Dendritic cell treated with granulocyte-macrophage colony-stimulating factor and Interleukin-4, amounts not matched to agents 40 ng/mL and 50 ng/mL, for 4 days (primary cell): ENCODE data around the gene RRBP1.

ENCODE experiments used
- H3K27ac Mint-ChIP-seq: one replicate; pipeline ENCODE4 v1.8.0; 2022; ENCODE audit warnings: mild to moderate bottlenecking, mixed read lengths
- H3K27me3 Mint-ChIP-seq: one replicate; pipeline ENCODE4 v1.8.0; 2022; ENCODE audit warnings: mild to moderate bottlenecking, mixed read lengths
- H3K36me3 Mint-ChIP-seq: one replicate; pipeline ENCODE4 v1.8.0; 2022; ENCODE audit warnings: low read depth, mixed read lengths
- H3K4me1 Mint-ChIP-seq: one replicate; pipeline ENCODE4 v1.8.0; 2022; ENCODE audit warnings: low read depth, mixed read lengths
- H3K4me3 Mint-ChIP-seq: one replicate; pipeline ENCODE4 v1.8.0; 2022; ENCODE audit warnings: mild to moderate bottlenecking, moderate library complexity, mixed read lengths
- H3K9me3 Mint-ChIP-seq: one replicate; pipeline ENCODE4 v1.8.0; 2022; ENCODE audit warnings: mixed read lengths
- intact Hi-C: fragments of 100-400 bp; cut with micrococcal nuclease; formaldehyde crosslinking; loops from one replicate; pipeline ENCODE4 v1.15.0; 2022

Gene RRBP1

DNA sequence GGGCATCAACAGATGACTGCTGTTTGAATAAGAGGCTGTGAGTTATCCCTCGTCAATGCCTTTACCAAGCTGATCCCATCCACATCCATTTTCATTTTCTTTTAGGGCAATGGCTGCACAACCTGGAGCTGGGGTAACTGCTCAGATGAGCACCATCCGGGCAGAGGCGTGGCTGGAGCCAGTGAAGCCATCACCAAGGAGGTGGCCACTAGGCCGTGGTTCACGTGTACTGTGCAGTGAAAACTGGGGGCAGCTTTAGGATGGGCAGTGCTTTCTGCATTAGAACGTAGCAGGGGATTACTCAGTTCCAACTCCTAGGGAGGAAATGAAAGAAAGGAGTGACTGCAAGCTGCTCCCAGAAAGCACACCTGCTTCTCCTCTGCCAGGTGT is 51.2 kb downstream of the RRBP1 start:
- no peak overlapping the region for H3K27ac Mint-ChIP-seq
- H3K27me3 Mint-ChIP-seq = no peaks in the 10 kb centered on the region
- no peaks in the 10 kb centered on the region for H3K9me3 Mint-ChIP-seq
- intact Hi-C loops = no loop called here
- H3K36me3 Mint-ChIP-seq = peaks cover 91% of the 10 kb centered on the region
- no peak overlapping the region for H3K4me3 Mint-ChIP-seq
- peaks cover 59% of the 10 kb centered on the region for H3K4me1 Mint-ChIP-seq

DNA sequence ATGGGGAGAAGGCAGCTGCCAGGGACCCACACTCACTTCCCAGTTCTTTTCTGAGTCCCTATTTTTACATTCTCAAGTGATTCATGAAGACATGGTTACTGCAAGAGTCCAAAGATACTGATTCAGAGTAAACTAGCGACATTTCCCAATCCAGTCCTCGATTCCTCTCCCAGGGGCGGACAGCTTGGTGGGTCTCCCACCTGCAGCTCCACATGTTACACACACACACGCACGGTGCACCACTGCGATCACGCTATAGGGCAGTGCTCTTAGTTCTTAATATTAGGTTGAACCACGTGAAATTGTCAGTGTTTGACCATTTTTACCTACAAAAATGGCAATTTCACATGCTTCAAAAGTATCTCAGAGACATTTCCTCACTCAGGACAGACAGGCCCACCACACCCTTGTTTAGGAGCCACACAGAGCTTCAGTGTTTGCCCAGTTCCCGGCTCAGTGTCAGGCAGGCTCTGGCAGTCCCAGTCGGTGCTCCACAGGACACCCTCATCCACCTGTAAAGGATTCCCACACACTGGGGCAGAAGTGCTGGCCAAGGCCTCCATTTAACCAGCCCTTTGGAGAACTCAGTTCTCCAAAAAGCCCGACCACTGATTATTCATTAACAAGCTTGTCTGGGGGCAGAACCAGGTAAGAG is 51.8 kb downstream of the RRBP1 start:
- no peaks in the 10 kb centered on the region for H3K9me3 Mint-ChIP-seq
- H3K4me1 Mint-ChIP-seq = peaks cover 54% of the 10 kb centered on the region
- H3K4me3 Mint-ChIP-seq = no peak overlapping the region
- H3K27me3 Mint-ChIP-seq = no peaks in the 10 kb centered on the region
- H3K27ac Mint-ChIP-seq = no peak overlapping the region
- intact Hi-C loops = no loop called here
- H3K36me3 Mint-ChIP-seq = peaks cover 92% of the 10 kb centered on the region

DNA sequence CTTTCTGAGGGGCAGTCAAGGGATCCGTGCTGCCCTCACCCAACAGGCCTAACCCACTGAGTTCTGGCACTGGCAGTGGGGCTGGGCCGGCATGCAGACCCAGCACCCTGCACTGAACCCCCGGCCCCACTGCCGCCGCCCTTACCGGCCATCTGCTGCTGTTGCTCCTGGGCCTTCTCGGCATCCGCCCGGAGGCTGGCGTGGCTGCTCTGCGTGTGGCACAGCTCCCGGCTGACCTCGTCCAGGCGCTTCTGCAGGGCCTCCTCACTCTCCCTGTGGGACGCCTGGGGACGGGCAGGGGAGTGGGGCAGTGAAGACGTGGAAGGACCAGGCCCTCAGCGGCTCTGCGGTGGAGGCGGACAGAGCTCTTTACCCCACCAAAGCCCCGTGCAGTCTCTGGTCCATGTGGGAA is 52.4 kb downstream of the RRBP1 start:
- intact Hi-C loops = no loop called here
- H3K4me1 Mint-ChIP-seq = peaks cover 48% of the 10 kb centered on the region
- H3K9me3 Mint-ChIP-seq = no peaks in the 10 kb centered on the region
- peaks cover 98% of the 10 kb centered on the region for H3K36me3 Mint-ChIP-seq
- H3K4me3 Mint-ChIP-seq = no peak overlapping the region
- no peak overlapping the region for H3K27ac Mint-ChIP-seq
- H3K27me3 Mint-ChIP-seq = no peaks in the 10 kb centered on the region

DNA sequence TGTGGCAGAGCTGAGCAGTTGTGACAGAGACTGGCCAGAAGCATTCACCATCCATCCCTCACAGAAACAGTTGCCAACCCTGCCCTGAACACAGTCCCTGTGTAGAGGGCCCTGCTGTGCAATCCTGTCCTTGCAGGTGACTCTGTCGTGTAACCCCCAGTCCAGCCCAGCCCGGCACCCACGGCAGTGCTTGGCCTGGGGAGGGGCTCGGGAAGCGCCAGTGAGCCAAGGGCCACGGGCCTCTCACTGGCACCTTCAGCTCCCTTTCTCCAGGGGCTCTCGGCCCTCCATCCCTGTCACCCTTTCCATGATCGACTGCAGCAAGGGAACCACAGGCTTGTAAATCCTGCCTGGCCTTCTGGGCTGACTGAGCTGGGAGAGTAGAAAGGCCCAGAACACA is 53.0 kb downstream of the RRBP1 start:
- no peak overlapping the region for H3K27ac Mint-ChIP-seq
- H3K9me3 Mint-ChIP-seq = no peaks in the 10 kb centered on the region
- peaks cover 41% of the 10 kb centered on the region for H3K4me1 Mint-ChIP-seq
- H3K4me3 Mint-ChIP-seq = no peak overlapping the region
- H3K27me3 Mint-ChIP-seq = no peaks in the 10 kb centered on the region
- peaks cover 100% of the 10 kb centered on the region for H3K36me3 Mint-ChIP-seq
- intact Hi-C loops = no loop called here

DNA sequence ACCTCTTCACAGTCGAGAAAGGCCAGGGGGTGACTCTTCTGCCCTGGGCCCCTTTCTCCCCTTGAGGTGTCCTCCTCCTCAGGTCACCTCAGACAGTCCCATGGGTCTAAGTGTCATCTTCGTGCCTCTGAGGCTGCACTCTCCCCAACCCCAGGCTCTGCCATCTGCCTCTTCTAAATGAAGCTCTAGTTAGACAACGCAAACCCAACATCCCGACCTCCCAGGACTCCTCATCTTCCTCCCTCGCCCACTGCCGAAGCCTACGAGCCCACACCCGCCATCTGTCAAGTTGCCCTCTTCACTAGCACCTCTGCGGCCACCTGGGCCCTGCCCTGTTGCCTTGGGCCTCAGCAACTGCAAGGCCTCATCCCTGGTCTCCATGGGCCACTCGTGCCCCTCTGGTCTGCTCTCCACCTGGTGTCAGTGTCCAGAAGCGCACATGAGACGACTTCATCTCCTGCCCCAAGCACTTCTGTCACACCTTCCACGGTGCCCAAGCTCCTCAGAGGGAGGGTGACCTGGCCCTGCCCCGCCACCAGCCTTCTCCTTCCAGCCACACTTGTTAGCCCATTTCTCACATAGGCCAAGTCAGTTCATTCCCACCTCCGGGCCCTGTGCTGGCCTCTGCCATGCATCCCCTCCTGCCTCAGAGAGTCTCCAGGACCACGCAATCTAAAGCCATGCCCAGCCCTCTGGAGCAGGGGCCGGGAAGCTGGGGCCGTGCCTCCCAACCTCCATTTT is 53.8 kb downstream of the RRBP1 start:
- peak overlapping the region; percentile 33 for H3K27ac Mint-ChIP-seq
- no peak overlapping the region for H3K4me3 Mint-ChIP-seq
- peaks cover 34% of the 10 kb centered on the region for H3K4me1 Mint-ChIP-seq
- peaks cover 100% of the 10 kb centered on the region for H3K36me3 Mint-ChIP-seq
- intact Hi-C loops = no loop called here
- H3K27me3 Mint-ChIP-seq = no peaks in the 10 kb centered on the region
- no peaks in the 10 kb centered on the region for H3K9me3 Mint-ChIP-seq

DNA sequence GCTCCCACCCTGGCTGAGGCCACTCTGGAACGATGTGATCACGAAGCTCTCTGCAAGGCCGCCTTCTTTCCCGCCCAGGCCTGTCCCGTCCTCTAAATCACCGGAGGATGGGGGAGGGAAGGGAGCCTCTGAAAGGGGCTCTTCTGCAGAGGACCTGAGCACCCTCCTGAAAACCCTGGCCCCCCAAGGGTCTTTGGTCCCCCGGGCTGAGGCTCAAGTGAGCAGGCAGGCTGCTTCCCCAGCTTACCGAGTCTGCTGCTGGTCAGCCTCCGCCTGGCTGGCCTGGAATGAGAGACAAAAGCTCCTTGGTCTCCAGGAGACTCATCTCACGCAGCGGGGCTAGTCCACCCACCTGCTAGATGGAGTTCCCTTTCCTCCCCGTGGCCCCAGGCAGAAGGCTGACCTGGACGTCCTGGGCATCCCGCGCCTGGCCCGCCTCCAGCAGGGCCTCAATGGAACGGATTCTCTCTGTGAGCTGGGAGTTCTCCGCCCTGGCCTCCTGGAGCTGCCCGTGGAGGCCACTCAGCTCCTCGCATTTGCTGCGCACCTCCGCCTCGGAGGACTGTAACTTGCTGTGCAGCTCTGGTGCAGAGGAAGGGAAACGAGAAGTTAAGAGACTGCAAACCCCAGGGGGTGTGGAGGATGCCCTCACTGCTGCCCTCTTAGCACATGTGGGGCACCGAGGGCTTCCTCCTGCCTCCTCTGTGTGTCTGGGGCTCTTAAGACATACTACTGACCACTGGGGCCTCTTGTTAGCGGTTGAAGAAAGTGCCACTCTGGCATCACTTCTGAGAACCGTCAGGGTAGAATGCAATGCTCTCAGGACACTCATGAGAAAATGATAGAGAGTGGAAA is 54.7 kb downstream of the RRBP1 start:
- intact Hi-C loops = no loop called here
- H3K9me3 Mint-ChIP-seq = no peaks in the 10 kb centered on the region
- peaks cover 31% of the 10 kb centered on the region for H3K4me1 Mint-ChIP-seq
- H3K36me3 Mint-ChIP-seq = peaks cover 100% of the 10 kb centered on the region
- H3K27me3 Mint-ChIP-seq = no peaks in the 10 kb centered on the region
- no peak overlapping the region for H3K4me3 Mint-ChIP-seq
- peak overlapping the region; percentile 43 for H3K27ac Mint-ChIP-seq

DNA sequence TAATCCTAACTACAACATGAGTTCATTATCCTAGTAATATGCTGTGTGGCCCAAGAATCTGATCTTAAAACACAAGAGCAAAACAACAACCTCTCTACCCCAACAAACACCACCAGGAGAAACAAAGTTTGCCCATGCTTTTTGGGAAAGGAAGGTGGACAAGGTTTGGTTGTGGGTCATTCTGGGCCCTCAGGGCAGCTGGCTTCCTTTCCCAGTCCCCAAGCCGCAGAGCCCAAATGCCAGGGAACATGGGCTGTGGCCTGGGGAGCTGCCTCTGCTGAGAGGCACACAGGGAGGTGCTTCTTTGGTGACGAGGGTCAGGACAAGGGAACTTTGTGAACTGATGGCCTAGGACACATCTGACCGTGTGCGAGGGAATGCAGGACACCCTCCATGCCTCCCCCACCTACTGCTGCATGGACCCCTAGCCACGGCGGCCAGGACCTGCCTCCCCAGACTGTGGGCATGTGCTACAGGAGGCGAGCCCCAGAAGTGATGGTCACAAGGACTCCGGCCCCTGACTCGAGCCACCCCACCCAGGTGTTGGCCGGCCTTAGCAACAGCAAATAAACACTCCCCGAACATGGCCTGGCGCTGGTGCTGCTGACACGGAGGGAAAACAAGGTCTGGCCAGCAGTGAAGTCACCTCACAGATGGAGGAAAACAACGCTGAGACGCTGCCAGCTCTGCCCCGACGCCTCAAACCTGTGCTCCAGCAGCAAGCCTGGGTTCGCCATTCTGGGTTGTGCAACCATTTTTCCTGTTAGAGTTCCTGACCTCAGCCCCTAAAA is 55.6 kb downstream of the RRBP1 start:
- H3K4me1 Mint-ChIP-seq = peaks cover 31% of the 10 kb centered on the region
- no peaks in the 10 kb centered on the region for H3K27me3 Mint-ChIP-seq
- H3K27ac Mint-ChIP-seq = no peak overlapping the region
- intact Hi-C loops = no loop called here
- H3K36me3 Mint-ChIP-seq = peaks cover 100% of the 10 kb centered on the region
- H3K4me3 Mint-ChIP-seq = no peak overlapping the region
- H3K9me3 Mint-ChIP-seq = no peaks in the 10 kb centered on the region

DNA sequence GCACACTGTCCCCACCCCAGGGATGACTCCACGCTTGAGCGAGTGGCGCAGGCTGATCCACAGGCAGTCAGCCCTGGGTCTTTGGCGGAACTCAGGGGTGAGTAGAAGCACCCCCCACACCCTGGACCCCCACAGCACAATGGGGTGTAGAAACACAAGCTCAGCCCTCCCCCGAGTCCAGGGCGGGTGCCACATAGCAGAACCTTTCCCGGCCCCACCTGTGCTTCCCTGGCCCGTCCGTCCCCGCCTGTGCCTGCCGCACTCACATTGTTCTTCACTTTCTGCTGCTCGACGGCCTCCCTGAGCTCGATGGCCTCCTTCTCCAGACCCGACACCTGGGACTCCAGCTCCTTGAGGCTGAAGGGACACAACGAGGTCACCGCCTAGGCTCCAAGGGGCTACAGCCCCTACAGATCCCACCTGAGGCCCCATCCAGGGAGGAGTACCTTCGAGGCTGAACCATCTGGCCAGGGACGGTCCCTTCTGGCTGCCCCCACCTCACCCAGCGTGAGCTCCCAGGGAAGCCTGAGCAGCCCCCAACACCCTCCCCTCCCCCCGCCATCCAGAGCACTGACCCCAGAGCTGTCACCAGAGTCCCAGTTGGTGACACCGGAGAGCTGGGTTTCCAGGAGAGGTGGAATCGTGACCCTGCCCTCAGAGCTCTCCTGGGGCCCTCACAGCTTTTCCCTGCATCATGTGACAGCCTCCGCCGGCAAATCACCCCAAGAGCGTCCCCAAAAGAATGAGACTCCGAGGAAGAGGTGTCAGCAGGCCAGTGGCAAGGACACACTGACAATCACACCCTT is 56.6 kb downstream of the RRBP1 start:
- no peaks in the 10 kb centered on the region for H3K9me3 Mint-ChIP-seq
- H3K36me3 Mint-ChIP-seq = peaks cover 100% of the 10 kb centered on the region
- intact Hi-C loops = no loop called here
- no peak overlapping the region for H3K4me3 Mint-ChIP-seq
- no peak overlapping the region for H3K27ac Mint-ChIP-seq
- H3K27me3 Mint-ChIP-seq = no peaks in the 10 kb centered on the region
- H3K4me1 Mint-ChIP-seq = peaks cover 31% of the 10 kb centered on the region

DNA sequence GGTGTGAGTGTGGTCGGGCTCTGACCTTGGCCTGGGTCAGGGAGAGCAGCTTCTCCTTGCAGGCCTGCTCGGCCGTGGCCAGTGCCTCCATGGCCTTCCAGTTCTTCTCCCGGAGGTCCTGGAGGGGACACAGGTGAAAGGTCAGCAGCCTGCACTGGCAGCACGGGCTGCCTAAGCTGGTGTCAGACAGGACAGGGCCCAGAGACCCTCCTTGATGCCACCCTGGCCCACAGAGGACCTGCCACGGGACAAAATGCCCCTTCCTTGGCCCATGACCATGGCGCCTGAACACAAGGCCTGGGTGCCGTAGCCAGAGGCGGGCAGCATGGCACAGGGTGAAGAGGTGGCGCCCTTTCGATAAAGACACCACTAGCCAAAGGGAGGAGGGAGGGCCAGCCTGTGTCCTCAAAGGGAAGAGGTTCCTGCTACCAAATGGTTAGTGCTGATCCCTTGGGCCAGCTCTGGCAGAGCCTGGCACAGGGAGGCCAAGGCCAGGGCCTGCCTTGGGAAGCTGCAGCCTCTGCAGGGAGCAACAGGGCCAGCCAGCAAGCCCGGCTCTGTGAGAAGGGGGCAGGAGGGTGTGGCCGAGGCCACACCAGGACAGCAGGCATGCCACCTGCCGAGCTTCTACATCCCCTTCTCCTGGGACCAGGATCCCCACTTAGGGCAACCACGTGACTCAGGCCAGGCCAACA is 57.3 kb downstream of the RRBP1 start:
- H3K4me3 Mint-ChIP-seq = no peak overlapping the region
- H3K27me3 Mint-ChIP-seq = no peaks in the 10 kb centered on the region
- no peaks in the 10 kb centered on the region for H3K9me3 Mint-ChIP-seq
- intact Hi-C loops = no loop called here
- no peak overlapping the region for H3K27ac Mint-ChIP-seq
- H3K36me3 Mint-ChIP-seq = peaks cover 100% of the 10 kb centered on the region
- H3K4me1 Mint-ChIP-seq = peaks cover 31% of the 10 kb centered on the region

DNA sequence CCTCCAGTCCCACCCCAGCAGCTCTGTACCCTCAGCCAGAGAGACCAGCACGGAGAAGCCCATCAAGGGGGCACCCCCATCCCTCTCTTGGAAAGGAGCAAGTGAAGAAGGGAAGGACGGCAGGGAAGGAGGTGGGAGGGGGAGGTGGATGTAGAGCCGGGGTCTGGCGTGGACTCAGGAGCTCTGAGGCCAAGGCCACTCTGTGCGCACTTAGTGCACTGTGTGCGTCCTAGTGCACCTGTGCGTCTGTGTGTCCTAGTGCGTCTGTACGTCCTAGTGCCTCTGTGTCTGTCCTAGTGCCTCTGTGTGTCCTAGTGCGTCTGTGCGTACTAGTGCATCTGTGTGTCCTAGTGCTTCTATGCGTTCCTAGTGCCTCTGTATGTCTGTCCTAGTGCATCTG is 58.0 kb downstream of the RRBP1 start:
- intact Hi-C loops = no loop called here
- no peak overlapping the region for H3K4me3 Mint-ChIP-seq
- H3K4me1 Mint-ChIP-seq = peaks cover 24% of the 10 kb centered on the region
- H3K9me3 Mint-ChIP-seq = no peaks in the 10 kb centered on the region
- H3K27ac Mint-ChIP-seq = no peak overlapping the region
- peaks cover 100% of the 10 kb centered on the region for H3K36me3 Mint-ChIP-seq
- H3K27me3 Mint-ChIP-seq = no peaks in the 10 kb centered on the region

DNA sequence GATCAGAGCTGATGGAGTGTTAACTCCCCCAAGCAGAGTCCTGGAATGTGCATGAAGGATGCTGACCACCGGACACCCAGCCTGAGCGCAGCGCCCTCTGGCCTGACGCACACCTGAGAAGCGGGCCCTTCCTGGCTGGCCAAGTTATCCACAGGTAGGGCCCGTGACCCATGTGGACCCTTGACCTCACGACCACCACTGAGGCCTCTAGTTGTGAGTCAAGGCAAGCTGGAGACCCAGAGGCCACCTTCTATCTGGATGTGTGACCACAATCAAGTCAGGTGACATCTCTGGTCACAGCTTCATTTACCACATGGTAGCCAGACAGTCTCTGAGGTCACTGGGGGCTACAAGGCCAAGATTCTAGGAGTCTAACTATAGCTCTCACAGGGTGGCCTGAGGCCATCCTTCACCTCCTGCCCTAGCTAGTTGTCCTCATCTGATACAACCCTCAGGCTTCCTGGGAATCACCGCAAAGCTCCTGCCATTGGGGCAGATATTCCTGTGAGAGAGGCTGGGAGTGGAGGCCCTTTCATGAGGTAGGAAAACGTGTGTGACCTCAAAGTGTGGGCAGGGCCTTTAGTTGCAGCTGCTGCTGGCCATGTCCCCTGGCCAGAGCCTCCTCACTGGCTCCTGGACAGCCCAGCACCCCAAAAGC is 59.1 kb downstream of the RRBP1 start:
- Mint-ChIP-seq H3K27me3 (no peaks in the 10 kb centered on the region), H3K36me3 (peaks cover 100% of the 10 kb centered on the region), H3K9me3 (no peaks in the 10 kb centered on the region), H3K4me3 (no peak overlapping the region), H3K27ac (no peak overlapping the region), H3K4me1 (peaks cover 13% of the 10 kb centered on the region)
- intact Hi-C loops = no loop called here

DNA sequence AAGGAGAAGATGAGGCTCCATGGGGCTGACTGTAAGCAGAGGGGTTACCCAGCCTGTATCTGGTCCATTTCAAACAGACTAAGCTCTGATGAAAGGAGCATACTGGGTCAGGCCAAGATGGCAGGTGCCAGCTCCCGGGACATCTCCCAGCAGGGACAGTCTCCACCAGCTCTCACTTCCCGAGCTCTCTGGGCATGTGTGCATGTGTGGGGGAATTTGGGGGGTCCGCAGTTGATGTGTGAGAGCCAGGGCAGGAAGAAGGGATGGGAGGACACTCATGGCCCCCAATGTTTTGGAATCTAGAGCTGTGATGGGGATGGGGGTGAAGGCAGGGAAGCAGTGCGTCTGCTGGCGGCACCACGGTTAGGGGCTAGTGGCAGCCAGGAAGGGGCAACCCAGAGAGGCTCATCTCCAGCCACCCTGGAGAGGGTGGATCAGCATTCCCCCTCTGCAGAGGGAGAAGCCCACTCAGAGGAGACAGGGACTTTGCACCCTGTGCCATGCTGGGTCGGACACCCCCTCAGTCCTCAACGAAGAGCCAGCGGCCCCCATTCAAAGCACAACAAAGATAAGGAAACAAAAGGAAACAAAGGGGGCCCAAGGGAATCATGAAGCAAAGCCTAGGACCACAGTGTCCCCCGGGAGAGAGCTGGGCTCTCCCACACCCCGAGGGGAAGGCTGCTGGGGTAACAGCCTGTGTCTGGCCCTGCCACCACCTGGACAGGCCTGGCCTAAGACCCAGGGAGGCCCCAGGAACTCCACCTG is 59.8 kb downstream of the RRBP1 start:
- H3K36me3 Mint-ChIP-seq = peaks cover 100% of the 10 kb centered on the region
- no peak overlapping the region for H3K4me3 Mint-ChIP-seq
- intact Hi-C loops = no loop called here
- H3K27ac Mint-ChIP-seq = no peak overlapping the region
- peaks cover 6% of the 10 kb centered on the region for H3K4me1 Mint-ChIP-seq
- H3K27me3 Mint-ChIP-seq = no peaks in the 10 kb centered on the region
- H3K9me3 Mint-ChIP-seq = no peaks in the 10 kb centered on the region
